GM18907 (cell line): ENCODE results near the gene SREK1IP1.

Experiments used
- ATAC-seq: cut with Tn5 transposase; IDR thresholded peaks from one replicate; pipeline ENCODE4 v1.9.1; 2021; ENCODE audit warnings: mild to moderate bottlenecking, moderate library complexity; ENCODE audit not compliant: unreplicated experiment

Gene SREK1IP1

DNA sequence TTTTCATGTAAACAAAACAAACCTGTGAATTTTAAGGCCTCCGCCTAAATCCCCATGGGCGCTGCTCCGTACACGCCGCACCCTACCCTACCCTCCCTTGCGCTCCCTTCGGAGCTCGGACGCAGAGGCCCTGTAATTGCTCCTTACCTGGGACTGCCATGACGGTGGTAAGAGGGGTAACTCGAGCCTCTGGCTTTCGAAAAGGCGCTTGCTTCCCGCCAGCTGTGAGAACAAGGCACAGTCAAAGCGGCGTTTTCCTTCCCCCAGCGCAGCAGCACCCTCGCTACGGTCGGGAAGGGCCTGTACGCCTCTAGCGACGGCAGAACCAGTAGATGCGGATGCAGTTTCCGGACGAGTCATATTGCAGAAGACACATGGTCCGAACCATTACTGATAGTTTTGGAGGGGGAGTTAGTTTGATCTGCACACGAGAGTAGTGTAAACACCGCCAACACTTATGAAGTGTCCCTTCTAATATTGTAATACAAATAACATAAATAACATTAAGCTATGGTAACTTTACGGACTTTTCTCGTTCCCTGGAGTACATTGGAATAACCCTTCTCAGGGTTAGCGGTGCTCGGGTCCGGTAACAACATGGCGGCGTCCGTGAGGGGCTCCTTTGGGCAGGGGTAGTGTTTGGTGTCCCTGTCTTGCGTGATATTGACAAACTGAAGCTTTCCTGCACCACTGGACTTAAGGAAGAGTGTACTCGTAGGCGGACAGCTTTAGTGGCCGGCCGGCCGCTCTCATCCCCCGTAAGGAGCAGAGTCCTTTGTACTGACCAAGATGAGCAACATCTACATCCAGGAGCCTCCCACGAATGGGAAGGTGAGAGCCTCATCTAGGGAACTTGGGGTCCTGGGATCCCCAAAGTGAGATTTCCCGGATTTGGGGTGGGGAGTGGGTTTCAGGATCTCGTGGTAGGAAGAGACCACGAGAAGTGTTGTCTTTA, at the start of gene SREK1IP1, which contains the start of gene CWC27:
TSS of gene SREK1IP1 (minus strand) at position 334 of the 955 bp plus-strand sequence. CDS start at position 160, 174 bp downstream.
TSS of gene CWC27 (plus strand) at position 573 of the 955 bp plus-strand sequence. CDS start at position 790, 217 bp downstream.
- peak; percentile 99 for ATAC-seq

DNA sequence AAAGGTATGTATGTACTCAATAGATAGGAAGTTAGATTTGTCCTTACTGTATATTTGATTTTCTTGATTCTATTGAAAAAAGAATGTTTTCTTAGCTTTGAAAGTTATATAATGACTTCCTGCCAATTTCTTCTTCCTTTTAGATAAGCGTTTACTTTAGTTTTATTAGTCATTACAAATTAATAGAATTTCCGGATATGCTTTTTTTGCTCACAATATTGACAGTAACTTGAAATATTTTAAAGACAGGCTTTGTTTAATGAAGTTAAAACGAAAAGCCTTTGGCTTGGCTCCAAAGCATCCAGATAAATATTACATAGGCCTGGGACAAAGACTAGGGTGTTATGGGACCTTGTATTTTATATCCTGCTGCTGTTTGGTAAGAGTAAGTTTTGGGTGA, 49.8 kb upstream of the SREK1IP1 start:
- ATAC-seq, result no peak

GRCh38 chr5:64814073-64814472, 45.6 kb upstream of the SREK1IP1 start:
- peak; percentile 97 for ATAC-seq

DNA sequence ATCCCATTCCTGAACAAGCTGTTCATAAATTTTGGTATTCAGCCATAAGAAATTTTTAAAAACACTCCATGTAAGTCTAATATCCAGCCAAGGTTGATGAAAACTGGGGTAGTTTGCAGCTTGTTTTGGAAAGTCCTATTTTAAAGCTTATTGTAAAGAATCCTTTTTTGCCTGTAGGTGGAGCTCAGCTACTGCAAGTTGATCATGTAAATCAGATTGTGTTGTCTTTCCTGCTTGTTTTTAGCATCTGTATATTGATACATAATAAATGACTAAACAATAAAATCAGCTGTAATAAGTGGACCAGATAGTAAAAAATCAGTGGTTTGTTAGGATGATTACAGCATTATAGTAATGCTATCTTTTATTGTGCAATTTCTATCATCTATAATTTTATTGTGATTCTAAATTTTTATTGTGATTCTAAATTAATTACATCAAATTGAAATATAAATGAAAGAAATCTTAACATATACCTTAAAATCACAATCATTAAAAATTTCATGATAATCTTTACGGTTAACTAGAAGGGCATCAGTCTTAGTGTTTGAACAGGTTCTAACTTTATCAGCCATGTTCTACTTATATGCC, 42.7 kb upstream of the SREK1IP1 start:
- peak; percentile 56 for ATAC-seq

- no peak for ATAC-seq
Observed at GRCh38 chr5:64807520-64807919, 39.0 kb upstream of the SREK1IP1 start.

DNA sequence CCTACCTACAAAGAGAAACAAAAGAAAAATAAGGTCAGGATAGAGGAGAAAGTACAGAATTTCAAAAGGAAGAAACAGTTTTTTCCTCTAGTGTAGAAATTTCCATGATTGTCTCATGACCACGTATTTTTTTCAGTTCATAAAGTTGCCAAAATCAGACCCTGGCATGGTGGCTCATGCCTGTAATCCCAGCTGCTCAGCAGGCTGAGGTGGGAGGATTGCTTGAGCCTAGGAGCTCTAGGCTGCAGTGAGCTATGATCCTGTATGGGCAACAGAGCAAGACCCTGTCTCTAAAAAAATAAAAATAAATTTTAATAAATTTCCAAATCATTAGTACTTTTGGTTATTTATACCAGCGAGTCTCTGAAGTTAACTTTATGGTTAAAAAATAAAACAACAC, 38.0 kb upstream of the SREK1IP1 start:
- ATAC-seq, result no peak

DNA sequence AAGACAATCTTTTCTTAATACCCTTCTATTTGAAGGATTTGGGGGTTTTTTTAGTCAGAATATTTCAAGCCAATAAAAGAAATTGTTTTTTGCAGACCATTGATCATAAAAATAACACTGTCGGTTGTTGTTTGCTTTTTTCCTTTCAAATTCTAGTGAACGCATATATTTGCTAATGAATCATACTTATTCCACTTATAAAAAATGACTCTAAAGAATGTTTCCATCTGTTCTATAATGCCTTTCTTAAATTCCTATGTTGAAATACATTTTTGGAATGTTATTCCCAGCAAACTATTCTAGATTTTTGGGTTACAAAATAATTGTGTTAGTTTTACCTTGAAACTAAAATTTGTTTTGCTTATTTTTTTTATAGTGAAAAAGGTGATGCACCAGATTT, 32.4 kb upstream of the SREK1IP1 start:
- no peak for ATAC-seq

- no peak for ATAC-seq
Observed at GRCh38 chr5:64796301-64796700, 27.8 kb upstream of the SREK1IP1 start.

- ATAC-seq, result no peak
Observed at GRCh38 chr5:64794053-64794770, 25.7 kb upstream of the SREK1IP1 start.

- ATAC-seq, result no peak
Observed at GRCh38 chr5:64792469-64792868, 24.0 kb upstream of the SREK1IP1 start.

- no peak for ATAC-seq
Observed at GRCh38 chr5:64790210-64790609, 21.7 kb upstream of the SREK1IP1 start.

DNA sequence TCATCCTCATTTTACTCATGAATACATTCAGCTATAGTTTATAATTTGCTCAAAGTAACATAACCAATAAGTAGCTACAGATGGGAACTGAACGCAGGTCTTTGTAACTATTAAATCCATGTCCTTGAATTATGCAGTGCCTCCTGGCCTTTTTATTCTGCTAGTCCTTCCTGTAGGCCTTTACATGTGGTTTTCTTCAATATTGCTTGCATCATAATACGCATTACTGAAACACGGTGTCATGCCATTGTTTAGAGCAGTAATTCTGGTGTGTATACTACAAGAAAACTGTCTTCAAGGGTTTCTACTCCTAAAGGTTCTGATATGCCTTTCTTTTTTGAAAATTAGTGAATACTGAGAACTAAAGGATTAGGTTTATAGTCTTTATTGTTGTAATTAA, 21.0 kb upstream of the SREK1IP1 start:
- no peak for ATAC-seq

GRCh38 chr5:64788156-64788555, 19.7 kb upstream of the SREK1IP1 start:
- no peak for ATAC-seq

GRCh38 chr5:64786372-64786771, 17.9 kb upstream of the SREK1IP1 start:
- no peak for ATAC-seq

GRCh38 chr5:64784451-64785025, 16.0 kb upstream of the SREK1IP1 start:
- ATAC-seq, result peak; percentile 85

DNA sequence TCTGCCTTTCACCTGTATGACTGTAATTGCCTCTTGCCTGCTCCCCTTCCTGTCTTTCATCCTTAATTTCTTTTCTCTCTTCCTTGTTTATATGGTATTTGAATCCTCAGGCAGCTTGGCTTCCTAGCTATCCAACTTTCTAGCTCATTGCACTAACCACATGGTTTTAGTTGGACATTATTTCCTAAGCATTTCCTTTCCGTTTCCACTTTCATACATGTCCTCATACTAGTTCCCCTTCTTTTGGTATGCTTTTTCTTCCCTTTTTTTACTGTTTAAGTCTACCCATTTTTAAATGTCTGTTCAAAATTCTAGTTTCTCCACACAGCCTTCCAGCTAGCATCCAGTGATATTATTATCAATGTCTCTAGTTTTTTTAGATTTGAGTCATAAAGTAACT, 6.8 kb upstream of the SREK1IP1 start:
- no peak for ATAC-seq

DNA sequence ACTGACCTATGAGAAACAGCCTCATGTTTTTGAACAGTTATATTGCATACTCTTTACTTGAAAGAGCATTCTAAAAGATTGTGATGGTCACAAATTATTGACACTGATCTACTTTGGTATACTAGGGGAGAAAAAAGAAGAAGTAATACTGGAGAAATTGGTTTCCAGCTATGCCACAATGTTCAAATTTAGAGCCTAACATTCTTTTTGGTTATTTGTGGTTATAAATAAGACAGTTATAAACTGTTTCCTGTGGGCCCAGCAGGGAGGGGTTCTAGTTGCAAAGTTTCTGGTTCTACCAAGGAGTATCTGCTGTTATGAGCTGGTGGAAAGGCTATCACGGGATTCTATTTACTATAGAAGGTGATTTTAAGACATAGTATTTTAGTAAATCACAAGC, 5.0 kb upstream of the SREK1IP1 start:
- peak; percentile 34 for ATAC-seq

DNA sequence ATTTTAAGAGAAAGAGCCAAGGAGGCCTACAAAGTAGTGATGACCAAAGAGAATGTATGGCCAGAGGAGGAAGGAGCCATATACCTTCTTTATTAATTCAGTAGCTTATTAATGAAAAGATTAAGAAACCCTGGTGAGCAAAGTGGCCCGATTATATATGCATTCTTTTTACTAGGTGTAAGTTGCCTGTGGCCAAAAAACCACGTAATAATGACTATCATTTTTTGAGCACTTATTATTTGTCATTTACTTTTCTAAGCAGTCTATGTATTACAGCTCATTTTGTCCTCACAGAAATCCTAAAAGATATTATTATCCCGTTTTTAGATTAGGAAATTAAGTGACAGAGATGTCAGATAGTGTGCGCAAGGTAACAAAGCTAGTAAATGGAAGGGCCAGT, 3.2 kb upstream of the SREK1IP1 start:
- ATAC-seq, result no peak

DNA sequence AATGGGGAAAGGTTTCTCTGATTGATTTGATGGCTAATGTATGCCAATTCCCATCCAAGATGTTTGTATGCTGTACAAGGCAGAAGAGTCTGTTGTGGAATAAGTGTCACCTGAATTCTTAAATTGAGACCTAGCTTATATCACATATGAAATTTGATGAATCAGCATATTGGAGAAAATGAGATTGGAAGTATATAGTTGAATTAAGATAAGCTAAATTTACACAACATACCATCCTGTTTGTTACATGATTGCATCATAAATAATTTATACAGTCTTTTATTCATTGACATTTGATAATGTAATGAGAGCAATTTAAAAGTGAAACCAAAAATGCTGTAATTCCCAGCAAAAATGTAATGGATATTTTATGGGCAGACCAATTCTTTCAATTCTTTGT, 1.4 kb upstream of the SREK1IP1 start:
- no peak for ATAC-seq

DNA sequence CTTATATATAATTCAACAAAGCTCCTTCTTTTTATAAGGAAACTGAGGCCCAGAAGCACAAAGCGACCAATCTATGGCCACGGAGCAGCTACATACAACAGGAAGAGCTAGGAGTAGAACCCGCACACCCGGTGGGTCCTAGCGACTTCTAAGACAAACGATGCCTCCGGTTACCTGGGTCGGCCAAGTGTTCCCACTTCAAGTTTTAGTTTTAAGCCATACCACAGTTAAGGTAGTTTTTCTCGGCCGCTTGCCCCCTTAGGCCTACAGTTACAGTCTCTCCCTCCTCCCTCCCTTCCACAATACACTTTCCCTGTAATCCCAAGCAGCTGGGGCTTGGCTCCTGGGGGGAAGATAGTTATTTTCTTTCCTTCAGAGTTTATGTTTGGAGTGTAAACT, 533 bp downstream of the SREK1IP1 start:
- ATAC-seq, result peak; percentile 9

GRCh38 chr5:64766941-64767340, 1.6 kb downstream of the SREK1IP1 start:
- ATAC-seq, result no peak
